ENCODE data around the gene RNASE3.
"Not testable (repeated sequence)": the region's sequence is repeated elsewhere in the genome, so short reads cannot be mapped to it uniquely, and the experiment has no call there.

Gene RNASE3

GRCh38 chr14:20891126-20891825, at the start of gene RNASE3:
RNASE3 (plus strand) TSS chr14:20891385; CDS start chr14:20891687, 302 bp downstream.
- not testable (repeated sequence) for H3K4me3 ChIP-seq (ENCODE audit: low read depth, low read length)

- no peak overlapping the region for H3K4me3 ChIP-seq (ENCODE audit: low read depth, low read length)
These were observed 44.6 kb upstream of the RNASE3 start for GRCh38 chr14:20846560-20846959.

GRCh38 chr14:20848316-20848954, 42.8 kb upstream of the RNASE3 start:
- no peak overlapping the region for H3K4me3 ChIP-seq (ENCODE audit: low read depth, low read length)

GRCh38 chr14:20848955-20849570, 42.1 kb upstream of the RNASE3 start:
- H3K4me3 ChIP-seq (ENCODE audit: low read depth, low read length), result no peak overlapping the region

- no peak overlapping the region for H3K4me3 ChIP-seq (ENCODE audit: low read depth, low read length)
These were observed 38.1 kb upstream of the RNASE3 start for GRCh38 chr14:20853042-20853441.

- no peak overlapping the region for H3K4me3 ChIP-seq (ENCODE audit: low read depth, low read length)
These were observed 35.4 kb upstream of the RNASE3 start for GRCh38 chr14:20855652-20856291.

- no peak overlapping the region for H3K4me3 ChIP-seq (ENCODE audit: low read depth, low read length)
These were observed 34.0 kb upstream of the RNASE3 start for GRCh38 chr14:20857207-20857606.

GRCh38 chr14:20857630-20858261, 33.4 kb upstream of the RNASE3 start:
- H3K4me3 ChIP-seq (ENCODE audit: low read depth, low read length), result no peak overlapping the region

- H3K4me3 ChIP-seq (ENCODE audit: low read depth, low read length), result no peak overlapping the region
These were observed 25.0 kb upstream of the RNASE3 start for GRCh38 chr14:20866194-20866593.

GRCh38 chr14:20866963-20867362, 24.2 kb upstream of the RNASE3 start:
- H3K4me3 ChIP-seq (ENCODE audit: low read depth, low read length), result no peak overlapping the region

GRCh38 chr14:20873370-20874177, 17.6 kb upstream of the RNASE3 start:
- peak overlapping the region; percentile 36 for H3K4me3 ChIP-seq (ENCODE audit: low read depth, low read length)

- H3K4me3 ChIP-seq (ENCODE audit: low read depth, low read length), result no peak overlapping the region
These were observed 14.2 kb upstream of the RNASE3 start for GRCh38 chr14:20877016-20877415.

- H3K4me3 ChIP-seq (ENCODE audit: low read depth, low read length), result no peak overlapping the region
These were observed 12.5 kb upstream of the RNASE3 start for GRCh38 chr14:20878695-20879094.

GRCh38 chr14:20881229-20881628, 10.0 kb upstream of the RNASE3 start:
- H3K4me3 ChIP-seq (ENCODE audit: low read depth, low read length), result not testable (repeated sequence)

GRCh38 chr14:20882787-20883186, 8.4 kb upstream of the RNASE3 start:
- not testable (repeated sequence) for H3K4me3 ChIP-seq (ENCODE audit: low read depth, low read length)

- not testable (repeated sequence) for H3K4me3 ChIP-seq (ENCODE audit: low read depth, low read length)
These were observed 2.8 kb upstream of the RNASE3 start for GRCh38 chr14:20888411-20888810.

- not testable (repeated sequence) for H3K4me3 ChIP-seq (ENCODE audit: low read depth, low read length)
These were observed 4.1 kb downstream of the RNASE3 start for GRCh38 chr14:20895322-20895721.

- no peak overlapping the region for H3K4me3 ChIP-seq (ENCODE audit: low read depth, low read length)
These were observed 13.3 kb downstream of the RNASE3 start for GRCh38 chr14:20904393-20905029.

GRCh38 chr14:20905676-20906075, 14.5 kb downstream of the RNASE3 start:
- no peak overlapping the region for H3K4me3 ChIP-seq (ENCODE audit: low read depth, low read length)

GRCh38 chr14:20907214-20907613, 16.0 kb downstream of the RNASE3 start:
- H3K4me3 ChIP-seq (ENCODE audit: low read depth, low read length), result no peak overlapping the region

Measured in iPS-11a (cell line).